Measurements from ENCODE around the gene STXBP1.

GRCh38 chr9:127720865-127721227, 108.8 kb downstream of the STXBP1 start:
- no peak for TF ChIP-seq ZNF260 (CRISPR knock-in tag; IDR thresholded peaks at IDR 0.05; ENCODE audit: borderline replicate concordance, low read depth)
- no peak for TF ChIP-seq IKZF1 (IDR thresholded peaks at IDR 0.05)
- no peak for TF ChIP-seq HNRNPL (IDR thresholded peaks at IDR 0.05; ENCODE audit: low read depth, low read length)
- TF ChIP-seq TGIF2 (CRISPR knock-in tag; IDR thresholded peaks at IDR 0.05) = no peak
- no peak for TF ChIP-seq ZNF18 (CRISPR knock-in tag; IDR thresholded peaks at IDR 0.05; ENCODE audit: insufficient replicate concordance)
- no peak for TF ChIP-seq ZNF274 (CRISPR knock-in tag; IDR thresholded peaks at IDR 0.05)
- TF ChIP-seq, protein P1, sequence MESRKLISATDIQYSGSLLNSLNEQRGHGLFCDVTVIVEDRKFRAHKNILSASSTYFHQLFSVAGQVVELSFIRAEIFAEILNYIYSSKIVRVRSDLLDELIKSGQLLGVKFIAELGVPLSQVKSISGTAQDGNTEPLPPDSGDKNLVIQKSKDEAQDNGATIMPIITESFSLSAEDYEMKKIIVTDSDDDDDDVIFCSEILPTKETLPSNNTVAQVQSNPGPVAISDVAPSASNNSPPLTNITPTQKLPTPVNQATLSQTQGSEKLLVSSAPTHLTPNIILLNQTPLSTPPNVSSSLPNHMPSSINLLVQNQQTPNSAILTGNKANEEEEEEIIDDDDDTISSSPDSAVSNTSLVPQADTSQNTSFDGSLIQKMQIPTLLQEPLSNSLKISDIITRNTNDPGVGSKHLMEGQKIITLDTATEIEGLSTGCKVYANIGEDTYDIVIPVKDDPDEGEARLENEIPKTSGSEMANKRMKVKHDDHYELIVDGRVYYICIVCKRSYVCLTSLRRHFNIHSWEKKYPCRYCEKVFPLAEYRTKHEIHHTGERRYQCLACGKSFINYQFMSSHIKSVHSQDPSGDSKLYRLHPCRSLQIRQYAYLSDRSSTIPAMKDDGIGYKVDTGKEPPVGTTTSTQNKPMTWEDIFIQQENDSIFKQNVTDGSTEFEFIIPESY (CRISPR knock-in tag; IDR thresholded peaks at IDR 0.05) = no peak
- TF ChIP-seq, protein P2, sequence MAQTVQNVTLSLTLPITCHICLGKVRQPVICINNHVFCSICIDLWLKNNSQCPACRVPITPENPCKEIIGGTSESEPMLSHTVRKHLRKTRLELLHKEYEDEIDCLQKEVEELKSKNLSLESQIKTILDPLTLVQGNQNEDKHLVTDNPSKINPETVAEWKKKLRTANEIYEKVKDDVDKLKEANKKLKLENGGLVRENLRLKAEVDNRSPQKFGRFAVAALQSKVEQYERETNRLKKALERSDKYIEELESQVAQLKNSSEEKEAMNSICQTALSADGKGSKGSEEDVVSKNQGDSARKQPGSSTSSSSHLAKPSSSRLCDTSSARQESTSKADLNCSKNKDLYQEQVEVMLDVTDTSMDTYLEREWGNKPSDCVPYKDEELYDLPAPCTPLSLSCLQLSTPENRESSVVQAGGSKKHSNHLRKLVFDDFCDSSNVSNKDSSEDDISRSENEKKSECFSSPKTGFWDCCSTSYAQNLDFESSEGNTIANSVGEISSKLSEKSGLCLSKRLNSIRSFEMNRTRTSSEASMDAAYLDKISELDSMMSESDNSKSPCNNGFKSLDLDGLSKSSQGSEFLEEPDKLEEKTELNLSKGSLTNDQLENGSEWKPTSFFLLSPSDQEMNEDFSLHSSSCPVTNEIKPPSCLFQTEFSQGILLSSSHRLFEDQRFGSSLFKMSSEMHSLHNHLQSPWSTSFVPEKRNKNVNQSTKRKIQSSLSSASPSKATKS (CRISPR knock-in tag; IDR thresholded peaks at IDR 0.05) = no peak
- TF ChIP-seq, protein P3, sequence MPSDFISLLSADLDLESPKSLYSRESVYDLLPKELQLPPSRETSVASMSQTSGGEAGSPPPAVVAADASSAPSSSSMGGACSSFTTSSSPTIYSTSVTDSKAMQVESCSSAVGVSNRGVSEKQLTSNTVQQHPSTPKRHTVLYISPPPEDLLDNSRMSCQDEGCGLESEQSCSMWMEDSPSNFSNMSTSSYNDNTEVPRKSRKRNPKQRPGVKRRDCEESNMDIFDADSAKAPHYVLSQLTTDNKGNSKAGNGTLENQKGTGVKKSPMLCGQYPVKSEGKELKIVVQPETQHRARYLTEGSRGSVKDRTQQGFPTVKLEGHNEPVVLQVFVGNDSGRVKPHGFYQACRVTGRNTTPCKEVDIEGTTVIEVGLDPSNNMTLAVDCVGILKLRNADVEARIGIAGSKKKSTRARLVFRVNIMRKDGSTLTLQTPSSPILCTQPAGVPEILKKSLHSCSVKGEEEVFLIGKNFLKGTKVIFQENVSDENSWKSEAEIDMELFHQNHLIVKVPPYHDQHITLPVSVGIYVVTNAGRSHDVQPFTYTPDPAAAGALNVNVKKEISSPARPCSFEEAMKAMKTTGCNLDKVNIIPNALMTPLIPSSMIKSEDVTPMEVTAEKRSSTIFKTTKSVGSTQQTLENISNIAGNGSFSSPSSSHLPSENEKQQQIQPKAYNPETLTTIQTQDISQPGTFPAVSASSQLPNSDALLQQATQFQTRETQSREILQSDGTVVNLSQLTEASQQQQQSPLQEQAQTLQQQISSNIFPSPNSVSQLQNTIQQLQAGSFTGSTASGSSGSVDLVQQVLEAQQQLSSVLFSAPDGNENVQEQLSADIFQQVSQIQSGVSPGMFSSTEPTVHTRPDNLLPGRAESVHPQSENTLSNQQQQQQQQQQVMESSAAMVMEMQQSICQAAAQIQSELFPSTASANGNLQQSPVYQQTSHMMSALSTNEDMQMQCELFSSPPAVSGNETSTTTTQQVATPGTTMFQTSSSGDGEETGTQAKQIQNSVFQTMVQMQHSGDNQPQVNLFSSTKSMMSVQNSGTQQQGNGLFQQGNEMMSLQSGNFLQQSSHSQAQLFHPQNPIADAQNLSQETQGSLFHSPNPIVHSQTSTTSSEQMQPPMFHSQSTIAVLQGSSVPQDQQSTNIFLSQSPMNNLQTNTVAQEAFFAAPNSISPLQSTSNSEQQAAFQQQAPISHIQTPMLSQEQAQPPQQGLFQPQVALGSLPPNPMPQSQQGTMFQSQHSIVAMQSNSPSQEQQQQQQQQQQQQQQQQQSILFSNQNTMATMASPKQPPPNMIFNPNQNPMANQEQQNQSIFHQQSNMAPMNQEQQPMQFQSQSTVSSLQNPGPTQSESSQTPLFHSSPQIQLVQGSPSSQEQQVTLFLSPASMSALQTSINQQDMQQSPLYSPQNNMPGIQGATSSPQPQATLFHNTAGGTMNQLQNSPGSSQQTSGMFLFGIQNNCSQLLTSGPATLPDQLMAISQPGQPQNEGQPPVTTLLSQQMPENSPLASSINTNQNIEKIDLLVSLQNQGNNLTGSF (CRISPR knock-in tag; IDR thresholded peaks at IDR 0.05) = no peak
- no peak for TF ChIP-seq ATRX (CRISPR knock-in tag; IDR thresholded peaks at IDR 0.05; ENCODE audit: borderline replicate concordance)
- no peak for TF ChIP-seq ADNP (CRISPR knock-in tag; IDR thresholded peaks at IDR 0.05)
- TF ChIP-seq MXI1 (IDR thresholded peaks at IDR 0.05; ENCODE audit: borderline replicate concordance, low read depth, low read length) = no peak
- no peak for TF ChIP-seq SETDB1 (CRISPR knock-in tag; IDR thresholded peaks at IDR 0.05; ENCODE audit: borderline replicate concordance)
- TF ChIP-seq ZNF24 (IDR thresholded peaks at IDR 0.05) = no peak

Data from HepG2 (cell line).